Measurements from ENCODE around the gene BTBD9.

BTBD9 gene

GRCh38 chr6:38262026-38262425, 377.7 kb downstream of the BTBD9 start:
- no peak for DNase-seq (ENCODE audit: low spot score)
- Mint-ChIP-seq H3K27ac (no peak overlapping the region), H3K27me3 (ENCODE audit: low read depth) (no peaks in the 10 kb centered on the region), H3K4me1 (ENCODE audit: low read depth) (peaks cover 6% of the 10 kb centered on the region), H3K4me3 (no peak overlapping the region), H3K36me3 (ENCODE audit: low read depth) (no peaks in the 10 kb centered on the region), H3K9me3 (no peaks in the 10 kb centered on the region)

GRCh38 chr6:38261626-38262025, 378.1 kb downstream of the BTBD9 start:
- no peaks in the 10 kb centered on the region for H3K27me3 Mint-ChIP-seq (ENCODE audit: low read depth)
- H3K9me3 Mint-ChIP-seq: no peaks in the 10 kb centered on the region
- no peak for DNase-seq (ENCODE audit: low spot score)
- no peaks in the 10 kb centered on the region for H3K36me3 Mint-ChIP-seq (ENCODE audit: low read depth)
- peaks cover 6% of the 10 kb centered on the region for H3K4me1 Mint-ChIP-seq (ENCODE audit: low read depth)
- H3K27ac Mint-ChIP-seq: no peak overlapping the region
- no peak overlapping the region for H3K4me3 Mint-ChIP-seq

- no peak overlapping the region for H3K4me3 Mint-ChIP-seq
- peaks cover 9% of the 10 kb centered on the region for H3K36me3 Mint-ChIP-seq (ENCODE audit: low read depth)
- H3K9me3 Mint-ChIP-seq: no peaks in the 10 kb centered on the region
- H3K27ac Mint-ChIP-seq: no peak overlapping the region
- peaks cover 6% of the 10 kb centered on the region for H3K4me1 Mint-ChIP-seq (ENCODE audit: low read depth)
- DNase-seq (ENCODE audit: low spot score): no peak
- no peaks in the 10 kb centered on the region for H3K27me3 Mint-ChIP-seq (ENCODE audit: low read depth)
These were observed 380.0 kb downstream of the BTBD9 start for GRCh38 chr6:38259736-38260135.

- H3K4me3 Mint-ChIP-seq: no peak overlapping the region
- H3K9me3 Mint-ChIP-seq: no peaks in the 10 kb centered on the region
- H3K36me3 Mint-ChIP-seq (ENCODE audit: low read depth): no peaks in the 10 kb centered on the region
- no peaks in the 10 kb centered on the region for H3K4me1 Mint-ChIP-seq (ENCODE audit: low read depth)
- H3K27me3 Mint-ChIP-seq (ENCODE audit: low read depth): no peaks in the 10 kb centered on the region
- no peak for DNase-seq (ENCODE audit: low spot score)
- H3K27ac Mint-ChIP-seq: no peak overlapping the region
These were observed 391.1 kb downstream of the BTBD9 start for GRCh38 chr6:38248500-38249234.

- H3K4me3 Mint-ChIP-seq: no peak overlapping the region
These were observed 394.4 kb downstream of the BTBD9 start for GRCh38 chr6:38245295-38245694.

GRCh38 chr6:38244869-38245268, 394.9 kb downstream of the BTBD9 start:
- H3K27ac Mint-ChIP-seq: no peak overlapping the region
- no peaks in the 10 kb centered on the region for H3K27me3 Mint-ChIP-seq (ENCODE audit: low read depth)
- H3K9me3 Mint-ChIP-seq: no peaks in the 10 kb centered on the region
- H3K4me3 Mint-ChIP-seq: no peak overlapping the region
- DNase-seq (ENCODE audit: low spot score): no peak
- no peaks in the 10 kb centered on the region for H3K36me3 Mint-ChIP-seq (ENCODE audit: low read depth)
- H3K4me1 Mint-ChIP-seq (ENCODE audit: low read depth): no peaks in the 10 kb centered on the region

More at GRCh38 chr6:38245295-38245694, 394.4 kb downstream of the BTBD9 start:
- no peaks in the 10 kb centered on the region for H3K4me1 Mint-ChIP-seq (ENCODE audit: low read depth)
- H3K27ac Mint-ChIP-seq: no peak overlapping the region
- DNase-seq (ENCODE audit: low spot score): no peak
- no peaks in the 10 kb centered on the region for H3K27me3 Mint-ChIP-seq (ENCODE audit: low read depth)
- no peaks in the 10 kb centered on the region for H3K9me3 Mint-ChIP-seq
- no peaks in the 10 kb centered on the region for H3K36me3 Mint-ChIP-seq (ENCODE audit: low read depth)

GRCh38 chr6:38241200-38241871, 398.4 kb downstream of the BTBD9 start:
- no peaks in the 10 kb centered on the region for H3K27me3 Mint-ChIP-seq (ENCODE audit: low read depth)
- DNase-seq (ENCODE audit: low spot score): no peak
- no peak overlapping the region for H3K4me3 Mint-ChIP-seq
- no peaks in the 10 kb centered on the region for H3K36me3 Mint-ChIP-seq (ENCODE audit: low read depth)
- H3K4me1 Mint-ChIP-seq (ENCODE audit: low read depth): no peaks in the 10 kb centered on the region
- H3K9me3 Mint-ChIP-seq: no peaks in the 10 kb centered on the region
- no peak overlapping the region for H3K27ac Mint-ChIP-seq

- no peaks in the 10 kb centered on the region for H3K4me1 Mint-ChIP-seq (ENCODE audit: low read depth)
- no peak for DNase-seq (ENCODE audit: low spot score)
- no peak overlapping the region for H3K4me3 Mint-ChIP-seq
- no peaks in the 10 kb centered on the region for H3K9me3 Mint-ChIP-seq
- H3K27me3 Mint-ChIP-seq (ENCODE audit: low read depth): no peaks in the 10 kb centered on the region
- no peak overlapping the region for H3K27ac Mint-ChIP-seq
- H3K36me3 Mint-ChIP-seq (ENCODE audit: low read depth): no peaks in the 10 kb centered on the region
These were observed 399.8 kb downstream of the BTBD9 start for GRCh38 chr6:38239719-38240451.

- no peaks in the 10 kb centered on the region for H3K9me3 Mint-ChIP-seq
These were observed 403.1 kb downstream of the BTBD9 start for GRCh38 chr6:38236631-38237030.

GRCh38 chr6:38234934-38235682, 404.6 kb downstream of the BTBD9 start:
- Mint-ChIP-seq H3K27me3 (ENCODE audit: low read depth) (no peaks in the 10 kb centered on the region), H3K4me3 (no peak overlapping the region), H3K9me3 (no peaks in the 10 kb centered on the region), H3K36me3 (ENCODE audit: low read depth) (no peaks in the 10 kb centered on the region), H3K27ac (no peak overlapping the region), H3K4me1 (ENCODE audit: low read depth) (no peaks in the 10 kb centered on the region)
- DNase-seq (ENCODE audit: low spot score): no peak

More at GRCh38 chr6:38236631-38237030, 403.1 kb downstream of the BTBD9 start:
- no peaks in the 10 kb centered on the region for H3K4me1 Mint-ChIP-seq (ENCODE audit: low read depth)
- H3K36me3 Mint-ChIP-seq (ENCODE audit: low read depth): no peaks in the 10 kb centered on the region
- no peak overlapping the region for H3K4me3 Mint-ChIP-seq
- no peak for DNase-seq (ENCODE audit: low spot score)
- H3K27ac Mint-ChIP-seq: no peak overlapping the region
- H3K27me3 Mint-ChIP-seq (ENCODE audit: low read depth): no peaks in the 10 kb centered on the region

- H3K27me3 Mint-ChIP-seq (ENCODE audit: low read depth): no peaks in the 10 kb centered on the region
- no peak overlapping the region for H3K4me3 Mint-ChIP-seq
- H3K9me3 Mint-ChIP-seq: no peaks in the 10 kb centered on the region
- H3K27ac Mint-ChIP-seq: no peak overlapping the region
- H3K4me1 Mint-ChIP-seq (ENCODE audit: low read depth): no peaks in the 10 kb centered on the region
- no peak for DNase-seq (ENCODE audit: low spot score)
- H3K36me3 Mint-ChIP-seq (ENCODE audit: low read depth): no peaks in the 10 kb centered on the region
These were observed 405.6 kb downstream of the BTBD9 start for GRCh38 chr6:38234141-38234540.

GRCh38 chr6:38233161-38233791, 406.5 kb downstream of the BTBD9 start:
- no peak for DNase-seq (ENCODE audit: low spot score)
- no peaks in the 10 kb centered on the region for H3K9me3 Mint-ChIP-seq
- H3K27me3 Mint-ChIP-seq (ENCODE audit: low read depth): no peaks in the 10 kb centered on the region
- H3K4me1 Mint-ChIP-seq (ENCODE audit: low read depth): no peaks in the 10 kb centered on the region
- no peaks in the 10 kb centered on the region for H3K36me3 Mint-ChIP-seq (ENCODE audit: low read depth)
- H3K27ac Mint-ChIP-seq: no peak overlapping the region
- no peak overlapping the region for H3K4me3 Mint-ChIP-seq

- Mint-ChIP-seq H3K4me3 (no peak overlapping the region), H3K36me3 (ENCODE audit: low read depth) (no peaks in the 10 kb centered on the region), H3K27me3 (ENCODE audit: low read depth) (no peaks in the 10 kb centered on the region), H3K27ac (no peak overlapping the region), H3K4me1 (ENCODE audit: low read depth) (no peaks in the 10 kb centered on the region), H3K9me3 (no peaks in the 10 kb centered on the region)
- no peak for DNase-seq (ENCODE audit: low spot score)
These were observed 414.0 kb downstream of the BTBD9 start for GRCh38 chr6:38225766-38226165.
